HG03196 (cell line): ENCODE data around the gene CANT1.
"Not testable (repeated sequence)": the region's sequence is repeated elsewhere in the genome, so short reads cannot be mapped to it uniquely, and the experiment has no call there.

Source experiments
- ATAC-seq: cut with Tn5 transposase; IDR thresholded peaks from one replicate; pipeline ENCODE4 v1.9.1; 2021; ENCODE audit not compliant: unreplicated experiment

CANT1 gene

GRCh38 chr17:79028496-79029326, 19.1 kb upstream of the CANT1 start:
- ATAC-seq = no peak

GRCh38 chr17:79027925-79028491, 18.4 kb upstream of the CANT1 start:
- ATAC-seq = no peak

GRCh38 chr17:79027274-79027924, 17.8 kb upstream of the CANT1 start:
- no peak for ATAC-seq

- ATAC-seq = no peak
Measured at GRCh38 chr17:79026376-79027273, 17.1 kb upstream of the CANT1 start.

GRCh38 chr17:79024901-79025737, 15.6 kb upstream of the CANT1 start:
- no peak for ATAC-seq

- no peak for ATAC-seq
Measured at GRCh38 chr17:79023886-79024771, 14.6 kb upstream of the CANT1 start, which contains the start of gene C1QTNF1. Gene C1QTNF1 (plus strand): TSS chr17:79024169. CDS start chr17:79043969, 19,800 bp downstream.

- ATAC-seq = no peak
Measured at GRCh38 chr17:79023180-79023705, 13.7 kb upstream of the CANT1 start.

- no peak for ATAC-seq
Measured at GRCh38 chr17:79022507-79022991, 13.0 kb upstream of the CANT1 start.

- not testable (repeated sequence) for ATAC-seq
Measured at GRCh38 chr17:79021929-79022328, 12.4 kb upstream of the CANT1 start.

GRCh38 chr17:79020631-79021301, 11.2 kb upstream of the CANT1 start:
- ATAC-seq = no peak

GRCh38 chr17:79019632-79020584, 10.3 kb upstream of the CANT1 start:
- ATAC-seq = no peak

GRCh38 chr17:79019261-79019631, 9.7 kb upstream of the CANT1 start:
- ATAC-seq = no peak

GRCh38 chr17:79018370-79018695, 8.8 kb upstream of the CANT1 start:
- ATAC-seq = no peak

GRCh38 chr17:79017546-79018369, 8.2 kb upstream of the CANT1 start:
- no peak for ATAC-seq

GRCh38 chr17:79014158-79014758, 4.7 kb upstream of the CANT1 start:
- ATAC-seq = no peak

- no peak for ATAC-seq
Measured at GRCh38 chr17:79012563-79013134, 3.1 kb upstream of the CANT1 start.
